GM12891 (cell line): ENCODE measurements around the gene POR.

ENCODE experiments used
- POLR2A ChIP-seq: IDR thresholded peaks from 2 replicates; pipeline ENCODE4 v1.6.1; 2011; ENCODE audit warnings: low read depth, low read length, control low read depth
- TAF1 ChIP-seq: IDR thresholded peaks from 2 replicates; pipeline ENCODE4 v1.6.1; 2011; ENCODE audit warnings: low read depth, low read length, control low read depth

GRCh38 chr7:75967487-75967997 lies 52.6 kb downstream of the POR start:
- TF ChIP-seq POLR2A (no peak), TAF1 (no peak)
